ENCODE results near the gene ZC3H7B.

- TF ChIP-seq CTCF (conservative IDR thresholded peaks at IDR 0.05; ENCODE audit: low read depth, low read length) (no peak), EZH2 (IDR thresholded peaks at IDR 0.05; ENCODE audit: low read length, unreplicated experiment) (no peak), EZH2phosphoT487 (IDR thresholded peaks at IDR 0.05; ENCODE audit: borderline replicate concordance, low read length) (no peak)
These were observed 4.3 kb downstream of the ZC3H7B start for GRCh38 chr22:41305646-41306045.
